ENCODE measurements around the gene SORCS1. TPM values are rescaled to one million over a fixed set of nuclear protein-coding genes. Genes with fewer than 3 reads are reported as not detected.

Gene SORCS1
- total RNA-seq, 4 donors from 2014 or later, result 1.2 to 11.8 (median 6.2) TPM

- Histone ChIP-seq H3K4me1 (no peaks in the 10 kb centered on the region), H3K27ac (no peak overlapping the region), H3K9me3 (no peaks in the 10 kb centered on the region), H3K36me3 (no peaks in the 10 kb centered on the region), H3K4me3 (replicated peaks in 1 of 3) (no peak overlapping the region), H3K27me3 (no peaks in the 10 kb centered on the region)
- DNase-seq, result no peak
- intact Hi-C loops (cut with DNase I), result no loop called here
- TF ChIP-seq POLR2A (IDR thresholded peaks at IDR 0.05), result no peak
- TF ChIP-seq CTCF (IDR thresholded peaks at IDR 0.05), result no peak
Observed at GRCh38 chr10:106679314-106679713, 485.2 kb downstream of the SORCS1 start.

- intact Hi-C loops (cut with DNase I), result no loop called here
- no peaks in the 10 kb centered on the region for H3K9me3 ChIP-seq
- no peak for TF ChIP-seq POLR2A (IDR thresholded peaks at IDR 0.05)
- no peak for TF ChIP-seq CTCF (IDR thresholded peaks at IDR 0.05)
- no peak overlapping the region for H3K27ac ChIP-seq
- no peak for DNase-seq
- no peak overlapping the region for H3K4me3 ChIP-seq (replicated peaks in 1 of 3)
- no peaks in the 10 kb centered on the region for H3K27me3 ChIP-seq
- H3K4me1 ChIP-seq, result no peaks in the 10 kb centered on the region
- no peaks in the 10 kb centered on the region for H3K36me3 ChIP-seq
- 93 to 95% methylated on average over 6 of the region's 6 CpGs for WGBS, 2 donors
Observed at GRCh38 chr10:106672517-106673175, 491.9 kb downstream of the SORCS1 start.

GRCh38 chr10:106661767-106662140 lies 502.8 kb downstream of the SORCS1 start:
- intact Hi-C loops (cut with DNase I), result no loop called here
- no peak for DNase-seq
- no peak overlapping the region for H3K4me3 ChIP-seq (replicated peaks in 1 of 3)
- TF ChIP-seq CTCF (IDR thresholded peaks at IDR 0.05) (no peak), POLR2A (IDR thresholded peaks at IDR 0.05) (no peak)
- H3K4me1 ChIP-seq, result no peaks in the 10 kb centered on the region
- no peaks in the 10 kb centered on the region for H3K27me3 ChIP-seq
- 83 to 84% methylated on average over 3 of the region's 3 CpGs for WGBS, 2 donors
- no peaks in the 10 kb centered on the region for H3K36me3 ChIP-seq
- H3K27ac ChIP-seq, result no peak overlapping the region
- no peaks in the 10 kb centered on the region for H3K9me3 ChIP-seq

- intact Hi-C loops (cut with DNase I), result no loop called here
- Histone ChIP-seq H3K27me3 (no peaks in the 10 kb centered on the region), H3K4me3 (replicated peaks in 1 of 3) (no peak overlapping the region), H3K27ac (no peak overlapping the region), H3K9me3 (no peaks in the 10 kb centered on the region), H3K36me3 (no peaks in the 10 kb centered on the region), H3K4me1 (no peaks in the 10 kb centered on the region)
- WGBS, 2 donors, result 82 to 86% methylated on average over 5 of the region's 5 CpGs
- no peak for TF ChIP-seq POLR2A (IDR thresholded peaks at IDR 0.05)
- TF ChIP-seq CTCF (IDR thresholded peaks at IDR 0.05), result no peak
- DNase-seq, result no peak
Observed at GRCh38 chr10:106661133-106661766, 503.3 kb downstream of the SORCS1 start.

GRCh38 chr10:106660550-106660949 lies 504.0 kb downstream of the SORCS1 start:
- H3K36me3 ChIP-seq, result no peaks in the 10 kb centered on the region
- no peaks in the 10 kb centered on the region for H3K9me3 ChIP-seq
- TF ChIP-seq CTCF (IDR thresholded peaks at IDR 0.05), result no peak
- no peak for TF ChIP-seq POLR2A (IDR thresholded peaks at IDR 0.05)
- intact Hi-C loops (cut with DNase I), result no loop called here
- no peaks in the 10 kb centered on the region for H3K27me3 ChIP-seq
- no peak overlapping the region for H3K27ac ChIP-seq
- no peak overlapping the region for H3K4me3 ChIP-seq (replicated peaks in 1 of 3)
- WGBS, 2 donors, result 81 to 91% methylated on average over 3 of the region's 3 CpGs
- DNase-seq, result no peak
- H3K4me1 ChIP-seq, result no peaks in the 10 kb centered on the region

Measured in thyroid gland (tissue), 4 donors.